Sigmoid colon (tissue), 4 donors: ENCODE data around the gene IL16.

Experiments used
- CTCF ChIP-seq, 4 experiments: fragments of 450-650 bp in 3 of 4; fragments of 200-600 bp in 1 of 4; IDR thresholded peaks; one replicate each; pipeline ENCODE4 v1.5.1; 2016 to 2019; ENCODE audit warnings: antibody characterized with exemption in 4 of 4, mild to moderate bottlenecking in 3 of 4, moderate library complexity in 2 of 4
- EP300 ChIP-seq, 4 donors: sonication (generic); formaldehyde crosslinking; IDR thresholded peaks; one replicate each; pipeline ENCODE4 v1.6.1; 2017; ENCODE audit warnings: antibody characterized with exemption in 4 of 4

- TF ChIP-seq CTCF (IDR thresholded peaks at IDR 0.05) (no peak), EP300 (IDR thresholded peaks at IDR 0.05) (no peak)
Measured at GRCh38 chr15:81185631-81186295, 10.9 kb upstream of the IL16 start.
